ENCODE results near the gene KIF22. TPM values are rescaled to one million over a fixed set of nuclear protein-coding genes. Genes with fewer than 3 reads are reported as not detected.

KIF22 gene
- total RNA-seq, 6 experiments from 2014 or later: 26.4 to 50.3 (median 48.9) TPM

- peak overlapping the region; percentile 94 for H3K4me3 Mint-ChIP-seq
- TF ChIP-seq, protein P1, sequence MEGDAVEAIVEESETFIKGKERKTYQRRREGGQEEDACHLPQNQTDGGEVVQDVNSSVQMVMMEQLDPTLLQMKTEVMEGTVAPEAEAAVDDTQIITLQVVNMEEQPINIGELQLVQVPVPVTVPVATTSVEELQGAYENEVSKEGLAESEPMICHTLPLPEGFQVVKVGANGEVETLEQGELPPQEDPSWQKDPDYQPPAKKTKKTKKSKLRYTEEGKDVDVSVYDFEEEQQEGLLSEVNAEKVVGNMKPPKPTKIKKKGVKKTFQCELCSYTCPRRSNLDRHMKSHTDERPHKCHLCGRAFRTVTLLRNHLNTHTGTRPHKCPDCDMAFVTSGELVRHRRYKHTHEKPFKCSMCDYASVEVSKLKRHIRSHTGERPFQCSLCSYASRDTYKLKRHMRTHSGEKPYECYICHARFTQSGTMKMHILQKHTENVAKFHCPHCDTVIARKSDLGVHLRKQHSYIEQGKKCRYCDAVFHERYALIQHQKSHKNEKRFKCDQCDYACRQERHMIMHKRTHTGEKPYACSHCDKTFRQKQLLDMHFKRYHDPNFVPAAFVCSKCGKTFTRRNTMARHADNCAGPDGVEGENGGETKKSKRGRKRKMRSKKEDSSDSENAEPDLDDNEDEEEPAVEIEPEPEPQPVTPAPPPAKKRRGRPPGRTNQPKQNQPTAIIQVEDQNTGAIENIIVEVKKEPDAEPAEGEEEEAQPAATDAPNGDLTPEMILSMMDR (IDR thresholded peaks at IDR 0.05): peak; percentile 77
- H3K4me1 Mint-ChIP-seq (ENCODE audit: low read depth): peaks cover 67% of the 10 kb centered on the region
- peak; percentile 92 for DNase-seq
- peaks cover 6% of the 10 kb centered on the region for H3K27me3 Mint-ChIP-seq (ENCODE audit: insufficient read depth)
- H3K9me3 Mint-ChIP-seq: no peaks in the 10 kb centered on the region
- H3K27ac Mint-ChIP-seq: peak overlapping the region; percentile 90
- peaks cover 12% of the 10 kb centered on the region for H3K36me3 Mint-ChIP-seq (ENCODE audit: low read depth)
Observed at GRCh38 chr16:29807426-29808218, 17.1 kb downstream of the KIF22 start.

- Mint-ChIP-seq H3K36me3 (ENCODE audit: low read depth) (peaks cover 12% of the 10 kb centered on the region), H3K4me1 (ENCODE audit: low read depth) (peaks cover 68% of the 10 kb centered on the region), H3K27ac (peak overlapping the region; percentile 90), H3K9me3 (no peaks in the 10 kb centered on the region), H3K4me3 (peak overlapping the region; percentile 94), H3K27me3 (ENCODE audit: insufficient read depth) (peaks cover 6% of the 10 kb centered on the region)
- TF ChIP-seq, protein P1 (IDR thresholded peaks at IDR 0.05): no peak
- DNase-seq: no peak
Observed at GRCh38 chr16:29808219-29808900, 17.8 kb downstream of the KIF22 start.

DNA sequence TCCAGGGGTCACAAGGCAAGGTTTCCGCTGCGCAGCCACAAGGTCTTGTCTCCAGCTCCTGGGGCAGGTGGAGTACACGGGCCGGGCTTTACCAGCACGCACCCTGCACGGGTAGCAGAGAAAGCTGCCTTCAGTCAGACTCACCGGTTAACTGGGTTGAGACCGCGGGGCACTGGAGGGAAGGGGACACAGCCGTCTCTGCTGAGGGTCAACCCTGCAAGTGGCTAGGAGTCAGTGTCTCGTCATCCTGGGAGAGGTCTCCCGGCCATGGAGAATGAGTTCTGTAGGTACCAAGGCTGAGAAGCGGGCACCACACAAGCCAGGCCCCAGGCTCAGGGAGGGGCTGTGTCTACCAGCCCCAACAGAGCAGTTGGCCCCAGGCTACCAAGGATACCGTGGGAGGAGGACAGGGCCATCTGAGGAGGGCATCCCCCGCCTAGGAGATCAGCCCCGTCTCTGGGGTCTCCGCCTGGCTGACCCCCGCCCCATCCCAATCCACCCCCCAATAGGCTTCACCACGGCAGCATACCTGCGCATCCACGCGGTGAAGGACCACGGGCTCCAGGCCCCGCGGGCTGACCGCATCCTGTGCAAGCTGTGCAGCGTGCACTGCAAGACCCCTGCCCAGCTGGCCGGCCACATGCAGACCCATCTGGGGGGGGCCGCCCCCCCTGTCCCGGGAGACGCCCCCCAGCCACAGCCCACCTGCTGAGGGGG is 18.6 kb downstream of the KIF22 start:
- TF ChIP-seq, protein P1 (IDR thresholded peaks at IDR 0.05): no peak
- H3K27ac Mint-ChIP-seq: peak overlapping the region; percentile 90
- H3K36me3 Mint-ChIP-seq (ENCODE audit: low read depth): peaks cover 12% of the 10 kb centered on the region
- H3K4me3 Mint-ChIP-seq: peak overlapping the region; percentile 94
- no peak for DNase-seq
- peaks cover 6% of the 10 kb centered on the region for H3K27me3 Mint-ChIP-seq (ENCODE audit: insufficient read depth)
- no peaks in the 10 kb centered on the region for H3K9me3 Mint-ChIP-seq
- H3K4me1 Mint-ChIP-seq (ENCODE audit: low read depth): peaks cover 67% of the 10 kb centered on the region

DNA sequence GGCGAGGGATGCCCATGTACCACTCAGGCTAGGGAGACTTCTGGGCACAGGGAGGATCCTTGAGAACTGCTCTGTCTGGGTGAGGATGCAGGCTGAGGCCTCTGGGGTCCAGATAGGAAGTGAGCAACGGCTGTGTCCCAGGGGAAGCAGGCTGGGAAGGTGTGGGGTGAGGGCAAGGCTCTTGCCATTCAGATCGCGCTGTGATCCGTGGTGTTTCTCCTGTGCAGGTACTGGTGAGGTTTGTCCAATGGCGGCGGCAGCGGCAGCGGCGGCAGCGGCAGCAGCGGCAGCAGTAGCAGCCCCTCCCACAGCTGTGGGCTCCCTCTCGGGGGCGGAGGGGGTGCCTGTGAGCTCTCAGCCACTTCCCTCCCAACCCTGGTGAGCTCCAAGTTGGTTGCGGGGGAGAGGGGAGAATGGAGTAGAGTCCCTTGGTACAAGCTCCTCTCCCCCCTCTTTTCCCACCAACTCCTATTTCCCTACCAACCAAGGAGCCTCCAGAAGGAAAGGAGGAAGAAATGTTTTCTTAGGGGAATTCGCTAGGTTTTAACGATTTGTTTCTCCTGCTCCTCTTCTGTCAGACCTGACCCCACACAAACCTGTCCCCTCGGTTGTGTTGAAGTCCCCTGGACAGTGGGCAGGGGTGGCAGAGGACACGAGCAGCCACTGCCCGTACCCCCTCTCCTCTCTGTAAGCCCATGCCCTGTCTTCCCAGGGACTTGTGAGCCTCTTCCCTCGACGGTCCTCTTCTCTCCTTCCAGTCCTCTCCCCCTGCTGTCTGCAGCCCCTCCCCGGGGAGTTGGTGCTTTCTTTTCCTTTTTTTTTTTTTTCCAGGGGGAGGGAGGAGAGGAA is 19.5 kb downstream of the KIF22 start:
- H3K36me3 Mint-ChIP-seq (ENCODE audit: low read depth): peaks cover 12% of the 10 kb centered on the region
- H3K27ac Mint-ChIP-seq: peak overlapping the region; percentile 88

More for the DNA sequence above, 19.5 kb downstream of the KIF22 start:
- no peak for DNase-seq
- peaks cover 68% of the 10 kb centered on the region for H3K4me1 Mint-ChIP-seq (ENCODE audit: low read depth)
- H3K9me3 Mint-ChIP-seq: no peaks in the 10 kb centered on the region
- TF ChIP-seq, protein P1 (IDR thresholded peaks at IDR 0.05): no peak
- H3K4me3 Mint-ChIP-seq: peak overlapping the region; percentile 89
- peaks cover 6% of the 10 kb centered on the region for H3K27me3 Mint-ChIP-seq (ENCODE audit: insufficient read depth)

Measured in HFFc6 (cell line).